ENCODE data around the gene CCDC6. TPM values are rescaled to one million over a fixed set of nuclear protein-coding genes. Genes with fewer than 3 reads are reported as not detected.

The CCDC6 gene
- total and polyA plus RNA-seq, 2 of the 8 experiments (the other 6 are each of a cell fraction or from before 2014, with no cell fraction given), result 42.2 to 74.4 TPM

DNA sequence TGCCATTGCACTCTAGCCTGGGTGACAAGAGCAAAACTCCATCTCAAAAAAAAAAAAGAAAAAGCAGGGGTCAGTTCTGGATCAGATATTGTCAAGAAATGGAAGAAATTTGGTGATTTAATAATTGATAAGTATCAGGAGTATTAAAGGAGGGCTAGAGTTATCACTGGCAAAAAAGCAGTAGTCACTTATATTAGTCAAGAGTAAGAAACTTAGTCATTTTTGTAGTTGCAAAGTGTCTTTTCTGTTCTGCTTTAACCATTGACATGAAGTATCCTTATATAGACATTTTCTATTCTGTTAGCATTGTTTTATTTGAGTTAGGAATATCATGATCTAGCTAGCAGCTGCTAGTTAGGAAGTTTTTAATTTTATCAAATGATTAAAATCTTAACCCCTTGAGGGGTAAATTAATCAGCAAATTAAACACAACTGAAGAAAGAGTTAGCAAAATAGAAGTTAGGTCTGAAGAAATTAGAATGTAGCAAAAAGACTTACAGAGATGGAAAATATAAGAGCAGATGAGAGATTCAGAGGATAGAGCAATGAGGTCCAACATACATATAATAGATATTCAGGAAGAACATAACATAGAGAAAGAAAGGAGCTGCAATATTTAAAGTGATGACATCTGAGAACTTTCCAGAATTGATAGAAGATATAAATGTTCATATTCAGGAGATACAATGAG lies 7.3 kb upstream of the CCDC6 start:
- Histone ChIP-seq H3K4me1 (replicated peaks in 1 of 4; ENCODE audit: control insufficient read depth in 3 of 4, insufficient read depth in 4 of 4, low read length in 3 of 4) (peaks cover 0 to 4% (median 0%) of the 10 kb centered on the region in 4 experiments; a peak in 1 of 7 replicates), H3K9me3 (ENCODE audit: insufficient read depth in 2 of 2, low read depth in 1 of 2, low read length in 1 of 2) (peaks cover 0 to 5% of the 10 kb centered on the region in 2 experiments; a peak in 2 of 4 replicates), H2BK12ac (ENCODE audit: low read depth, low read length) (no peak overlapping the region), H3K23ac (ENCODE audit: insufficient read length) (no peak overlapping the region), H3K27ac (ENCODE audit: low read depth, low read length) (no peak overlapping the region), H3K4me3 (ENCODE audit: extremely low read depth in 1 of 4, insufficient read depth in 2 of 4, low read depth in 3 of 4, low read length in 4 of 4) (no peak overlapping the region), H4K8ac (ENCODE audit: extremely low read depth, insufficient read depth, low read length) (no peak overlapping the region), H2AFZ (ENCODE audit: low read length) (no peak overlapping the region), H4K20me1 (replicated peaks in 1 of 2; ENCODE audit: control insufficient read depth in 1 of 2, insufficient read depth in 2 of 2, low read length in 2 of 2) (no peaks in the 10 kb centered on the region), H3K18ac (ENCODE audit: extremely low read depth, low read length) (no peak overlapping the region), H3K4me2 (ENCODE audit: insufficient read depth in 1 of 2, low read depth in 2 of 2, low read length in 2 of 2) (no peak overlapping the region), H3K56ac (replicated peaks; ENCODE audit: insufficient read length, low read depth, low read length) (no peak overlapping the region), H3K79me1 (ENCODE audit: low read depth, low read length) (no peaks in the 10 kb centered on the region), H3K27me3 (replicated peaks in 1 of 4; ENCODE audit: control insufficient read depth in 3 of 4, extremely low read depth in 1 of 4, insufficient read depth in 3 of 4, low read length in 3 of 4) (no peaks in the 10 kb centered on the region), H2BK20ac (ENCODE audit: low read length) (no peak overlapping the region), H3K9ac (replicated peaks in 1 of 4; ENCODE audit: extremely low read depth in 1 of 4, low read depth in 3 of 4, low read length in 3 of 4) (no peak overlapping the region), H3K14ac (ENCODE audit: insufficient read length) (no peak overlapping the region), H4K91ac (replicated peaks; ENCODE audit: insufficient read length, low read length) (no peak overlapping the region), H2BK120ac (replicated peaks; ENCODE audit: low read depth, low read length) (no peak overlapping the region), H4K5ac (ENCODE audit: insufficient read length, low read depth, low read length) (no peak overlapping the region), H3K79me2 (ENCODE audit: control insufficient read depth in 1 of 2, insufficient read depth in 2 of 2, low read length in 2 of 2) (no peaks in the 10 kb centered on the region), H2BK15ac (ENCODE audit: low read length) (no peak overlapping the region), H3K23me2 (ENCODE audit: low read depth, low read length) (no peaks in the 10 kb centered on the region), H2AK5ac (ENCODE audit: low read depth, low read length) (no peak overlapping the region), H3K36me3 (ENCODE audit: control insufficient read depth in 2 of 4, insufficient read depth in 4 of 4, low read length in 3 of 4) (no peaks in the 10 kb centered on the region), H2BK5ac (ENCODE audit: low read depth, low read length) (no peak overlapping the region), H3K4ac (replicated peaks; ENCODE audit: insufficient read length, low read depth, low read length) (no peak overlapping the region)
- TF ChIP-seq TAF7 (optimal IDR thresholded peaks at IDR 0.05; ENCODE audit: borderline replicate concordance, low read depth, low read length) (no peak), RNF2 (IDR thresholded peaks at IDR 0.05; ENCODE audit: borderline replicate concordance, low read depth, low read length, missing control alignments, poor library complexity, severe bottlenecking) (no peak), RFX5 (IDR thresholded peaks at IDR 0.05; ENCODE audit: borderline replicate concordance, low read depth, low read length) (no peak), GTF2F1 (IDR thresholded peaks at IDR 0.05; ENCODE audit: borderline replicate concordance, low read depth, low read length) (no peak), SP1 (IDR thresholded peaks at IDR 0.05; ENCODE audit: low read depth, low read length) (no peak), MAFK (IDR thresholded peaks at IDR 0.05; ENCODE audit: low read depth, low read length) (no peak), CTCF (IDR thresholded peaks at IDR 0.05; ENCODE audit: control extremely low read depth in 1 of 3, insufficient read depth in 1 of 3, low read depth in 1 of 3, low read length in 3 of 3) (no peak), EZH2 (IDR thresholded peaks at IDR 0.05; ENCODE audit: low read depth, low read length, severe bottlenecking) (no peak), EP300 (IDR thresholded peaks at IDR 0.05; ENCODE audit: borderline replicate concordance in 1 of 2, low read depth in 2 of 2, low read length in 2 of 2) (no peak)
- DNase-seq (ENCODE audit: low read depth in 1 of 2, low spot score in 2 of 2) (no peak), FAIRE-seq (no peak)
- POLR2A ChIA-PET (ENCODE audit: partially characterized antibody), result no interaction called here
- CTCF ChIA-PET (ENCODE audit: partially characterized antibody), result interaction anchor here (0.8 to 0.9 kb wide), 2 partner anchors 51 to 127 kb away, joined by 3 read pairs; no protein-coding TSS in a partner anchor

Data from H1 (cell line).